ENCODE data around the gene LIN37. TPM values are rescaled to one million over a fixed set of nuclear protein-coding genes. Genes with fewer than 3 reads are reported as not detected.

The LIN37 gene
- total and polyA plus RNA-seq, 9 of the 15 experiments (the other 6 are each of a cell fraction or from before 2014, with no cell fraction given) = 1.2 to 12.5 (median 8.6) TPM

DNA sequence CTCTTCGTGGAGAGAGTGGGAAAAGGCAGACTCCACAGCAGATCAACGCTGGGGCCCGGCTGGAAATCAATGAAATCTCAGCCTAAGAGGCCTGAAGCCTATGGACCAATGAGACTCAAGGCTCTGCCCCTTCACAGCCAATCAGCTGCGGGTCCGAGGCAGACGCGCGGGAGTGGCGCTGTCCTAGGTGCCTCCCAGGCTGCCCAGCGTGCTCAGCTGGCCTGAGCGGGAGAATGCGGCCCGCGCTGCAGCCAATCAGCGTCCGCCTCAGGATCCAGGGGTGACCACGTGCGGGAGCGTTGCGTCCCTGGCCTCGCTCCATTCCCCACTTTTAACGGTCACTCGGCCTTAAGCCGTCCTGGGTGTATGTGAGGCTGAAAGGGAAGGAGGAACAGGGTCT, 44.2 kb upstream of the LIN37 start, which contains the start of gene ZBTB32 (continued):
- TF ChIP-seq, protein P1, sequence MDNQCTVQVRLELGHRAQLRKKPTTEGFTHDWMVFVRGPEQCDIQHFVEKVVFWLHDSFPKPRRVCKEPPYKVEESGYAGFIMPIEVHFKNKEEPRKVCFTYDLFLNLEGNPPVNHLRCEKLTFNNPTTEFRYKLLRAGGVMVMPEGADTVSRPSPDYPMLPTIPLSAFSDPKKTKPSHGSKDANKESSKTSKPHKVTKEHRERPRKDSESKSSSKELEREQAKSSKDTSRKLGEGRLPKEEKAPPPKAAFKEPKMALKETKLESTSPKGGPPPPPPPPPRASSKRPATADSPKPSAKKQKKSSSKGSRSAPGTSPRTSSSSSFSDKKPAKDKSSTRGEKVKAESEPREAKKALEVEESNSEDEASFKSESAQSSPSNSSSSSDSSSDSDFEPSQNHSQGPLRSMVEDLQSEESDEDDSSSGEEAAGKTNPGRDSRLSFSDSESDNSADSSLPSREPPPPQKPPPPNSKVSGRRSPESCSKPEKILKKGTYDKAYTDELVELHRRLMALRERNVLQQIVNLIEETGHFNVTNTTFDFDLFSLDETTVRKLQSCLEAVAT (IDR thresholded peaks at IDR 0.05) = no peak
- TF ChIP-seq CTBP1 (IDR thresholded peaks at IDR 0.05; ENCODE audit: borderline replicate concordance) (peak; percentile 98), ZNF77 (CRISPR knock-in tag; IDR thresholded peaks at IDR 0.05) (no peak), CSDE1 (IDR thresholded peaks at IDR 0.05) (0 out of 4 replicates have a peak, but pooled peaks of 1 of the 2 experiments have one; percentile 28), XRCC4 (IDR thresholded peaks at IDR 0.05; ENCODE audit: extremely low read depth, insufficient read depth, insufficient read length) (no peak), LARP7 (IDR thresholded peaks at IDR 0.05) (no peak), TFE3 (CRISPR knock-in tag; IDR thresholded peaks at IDR 0.05) (no peak), MTA2 (IDR thresholded peaks at IDR 0.05; ENCODE audit: low read depth) (no peak), POLR3G (IDR thresholded peaks at IDR 0.05; ENCODE audit: extremely low read depth, insufficient read length, insufficient replicate concordance) (no peak), RAD21 (CRISPR knock-in tag; conservative IDR thresholded peaks at IDR 0.05 in 1 of 2, IDR thresholded peaks at IDR 0.05 in 1 of 2) (no peak), ZNF280B (CRISPR knock-in tag; IDR thresholded peaks at IDR 0.05) (no peak), ZNF174 (CRISPR knock-in tag; IDR thresholded peaks at IDR 0.05) (no peak), ZBTB49 (CRISPR knock-in tag; IDR thresholded peaks at IDR 0.05; ENCODE audit: borderline replicate concordance) (no peak)
- TF ChIP-seq, protein P2, sequence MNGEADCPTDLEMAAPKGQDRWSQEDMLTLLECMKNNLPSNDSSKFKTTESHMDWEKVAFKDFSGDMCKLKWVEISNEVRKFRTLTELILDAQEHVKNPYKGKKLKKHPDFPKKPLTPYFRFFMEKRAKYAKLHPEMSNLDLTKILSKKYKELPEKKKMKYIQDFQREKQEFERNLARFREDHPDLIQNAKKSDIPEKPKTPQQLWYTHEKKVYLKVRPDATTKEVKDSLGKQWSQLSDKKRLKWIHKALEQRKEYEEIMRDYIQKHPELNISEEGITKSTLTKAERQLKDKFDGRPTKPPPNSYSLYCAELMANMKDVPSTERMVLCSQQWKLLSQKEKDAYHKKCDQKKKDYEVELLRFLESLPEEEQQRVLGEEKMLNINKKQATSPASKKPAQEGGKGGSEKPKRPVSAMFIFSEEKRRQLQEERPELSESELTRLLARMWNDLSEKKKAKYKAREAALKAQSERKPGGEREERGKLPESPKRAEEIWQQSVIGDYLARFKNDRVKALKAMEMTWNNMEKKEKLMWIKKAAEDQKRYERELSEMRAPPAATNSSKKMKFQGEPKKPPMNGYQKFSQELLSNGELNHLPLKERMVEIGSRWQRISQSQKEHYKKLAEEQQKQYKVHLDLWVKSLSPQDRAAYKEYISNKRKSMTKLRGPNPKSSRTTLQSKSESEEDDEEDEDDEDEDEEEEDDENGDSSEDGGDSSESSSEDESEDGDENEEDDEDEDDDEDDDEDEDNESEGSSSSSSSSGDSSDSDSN (IDR thresholded peaks at IDR 0.05; ENCODE audit: borderline replicate concordance in 1 of 2, low read depth in 2 of 2, low read length in 2 of 2) = no peak
- TF ChIP-seq, protein P3, sequence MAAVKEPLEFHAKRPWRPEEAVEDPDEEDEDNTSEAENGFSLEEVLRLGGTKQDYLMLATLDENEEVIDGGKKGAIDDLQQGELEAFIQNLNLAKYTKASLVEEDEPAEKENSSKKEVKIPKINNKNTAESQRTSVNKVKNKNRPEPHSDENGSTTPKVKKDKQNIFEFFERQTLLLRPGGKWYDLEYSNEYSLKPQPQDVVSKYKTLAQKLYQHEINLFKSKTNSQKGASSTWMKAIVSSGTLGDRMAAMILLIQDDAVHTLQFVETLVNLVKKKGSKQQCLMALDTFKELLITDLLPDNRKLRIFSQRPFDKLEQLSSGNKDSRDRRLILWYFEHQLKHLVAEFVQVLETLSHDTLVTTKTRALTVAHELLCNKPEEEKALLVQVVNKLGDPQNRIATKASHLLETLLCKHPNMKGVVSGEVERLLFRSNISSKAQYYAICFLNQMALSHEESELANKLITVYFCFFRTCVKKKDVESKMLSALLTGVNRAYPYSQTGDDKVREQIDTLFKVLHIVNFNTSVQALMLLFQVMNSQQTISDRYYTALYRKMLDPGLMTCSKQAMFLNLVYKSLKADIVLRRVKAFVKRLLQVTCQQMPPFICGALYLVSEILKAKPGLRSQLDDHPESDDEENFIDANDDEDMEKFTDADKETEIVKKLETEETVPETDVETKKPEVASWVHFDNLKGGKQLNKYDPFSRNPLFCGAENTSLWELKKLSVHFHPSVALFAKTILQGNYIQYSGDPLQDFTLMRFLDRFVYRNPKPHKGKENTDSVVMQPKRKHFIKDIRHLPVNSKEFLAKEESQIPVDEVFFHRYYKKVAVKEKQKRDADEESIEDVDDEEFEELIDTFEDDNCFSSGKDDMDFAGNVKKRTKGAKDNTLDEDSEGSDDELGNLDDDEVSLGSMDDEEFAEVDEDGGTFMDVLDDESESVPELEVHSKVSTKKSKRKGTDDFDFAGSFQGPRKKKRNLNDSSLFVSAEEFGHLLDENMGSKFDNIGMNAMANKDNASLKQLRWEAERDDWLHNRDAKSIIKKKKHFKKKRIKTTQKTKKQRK (IDR thresholded peaks at IDR 0.05; ENCODE audit: borderline replicate concordance, low read depth, low read length) = no peak

All from K562 (cell line).